T47D (cell line): ENCODE results near the gene MS4A6A.
"Not testable (repeated sequence)": the region's sequence is repeated elsewhere in the genome, so short reads cannot be mapped to it uniquely, and the experiment has no call there.

ENCODE experiments used
- DNase-seq, 2 experiments: peaks; one replicate each; pipeline versions ENCODE4 v3.0.0 to v3.0.0-alpha.2; 2011 to 2012; ENCODE audit warnings: low read depth in 1 of 2, low spot score in 1 of 2
- JUND ChIP-seq: IDR thresholded peaks from 2 replicates; pipeline ENCODE4 v1.6.1; 2012; ENCODE audit warnings: low read depth
- in situ Hi-C: cut with HindIII; loops from 2 replicates; pipeline ENCODE4 v1.10.0; 2016; ENCODE audit warnings: low sequenced_read_pairs, low pct_unique_long_range_greater_than_20kb

Gene MS4A6A

GRCh38 chr11:60131912-60132311, 51.0 kb downstream of the MS4A6A start:
- in situ Hi-C loops, result no loop called here
- DNase-seq, result no peak
- no peak for TF ChIP-seq JUND

DNA sequence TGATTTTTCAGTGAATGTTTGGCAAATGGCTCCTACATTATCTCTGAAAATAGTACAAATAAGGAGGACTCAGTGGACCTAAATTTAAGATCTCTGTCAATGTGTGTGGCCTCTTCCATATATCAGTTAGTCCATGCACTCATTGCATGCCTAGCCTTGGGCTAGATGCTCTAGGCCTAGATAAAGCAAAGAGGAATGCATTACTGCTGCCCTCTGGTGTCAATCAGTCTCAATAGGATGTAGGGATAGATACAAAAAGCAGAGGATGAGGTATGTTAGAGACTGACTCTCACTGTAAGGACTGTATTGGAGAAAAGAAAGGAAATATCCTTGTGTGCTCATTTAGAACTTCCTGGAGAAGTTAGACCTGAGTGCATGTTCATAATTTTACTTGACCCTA, 52.4 kb downstream of the MS4A6A start:
- in situ Hi-C loops, result no loop called here
- DNase-seq, result peak; percentile 13 to 70
- TF ChIP-seq JUND, result no peak

- DNase-seq, result no peak
- TF ChIP-seq JUND, result no peak
- in situ Hi-C loops, result no loop called here
Observed at GRCh38 chr11:60129853-60130252, 53.0 kb downstream of the MS4A6A start.

GRCh38 chr11:60128866-60129265, 54.0 kb downstream of the MS4A6A start:
- DNase-seq, in situ Hi-C loops: not testable (repeated sequence)

DNA sequence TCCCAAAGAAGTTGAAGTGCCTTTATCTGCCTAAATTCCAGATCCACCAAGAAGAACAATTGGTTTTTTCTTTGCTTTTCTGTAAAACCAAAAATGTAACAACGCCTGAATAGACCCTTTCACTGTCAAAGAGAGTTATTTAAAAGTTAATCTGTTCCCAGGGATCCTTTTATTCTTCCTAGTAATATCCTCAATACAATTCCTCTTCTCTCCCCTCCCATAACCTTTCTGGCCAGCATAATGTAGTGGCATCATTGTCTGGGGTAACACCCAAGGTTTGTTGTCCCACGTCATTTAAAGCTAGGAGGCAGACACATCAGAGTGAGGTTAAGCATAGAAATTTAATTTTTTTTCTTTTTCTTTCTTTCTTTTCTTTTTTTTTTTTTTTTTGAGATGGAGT, 54.5 kb downstream of the MS4A6A start:
- in situ Hi-C loops, result no loop called here
- DNase-seq, result no peak
- no peak for TF ChIP-seq JUND

DNA sequence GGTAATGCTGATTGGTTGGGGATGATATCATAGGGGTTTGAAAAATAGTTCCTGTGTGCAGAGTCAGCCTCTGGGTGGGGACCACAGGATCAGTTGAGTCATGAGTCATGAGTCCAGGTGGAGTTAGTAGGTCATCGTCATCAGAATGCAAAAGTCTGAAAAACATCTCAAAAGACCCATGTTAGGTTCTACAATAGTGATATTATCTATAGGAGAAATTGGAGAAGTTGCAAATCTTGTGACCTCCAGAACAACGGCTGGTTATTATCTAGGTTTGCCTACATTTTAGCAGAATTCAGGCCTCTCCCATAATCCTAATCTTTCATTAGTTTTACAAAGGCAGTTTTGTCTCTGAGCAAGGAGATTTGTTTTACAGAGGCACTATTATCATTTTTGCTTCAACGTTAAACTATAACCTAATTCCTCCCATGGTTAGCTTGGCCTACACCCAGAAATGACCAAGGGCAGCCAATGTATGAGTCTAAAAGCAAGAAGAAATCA, 55.5 kb downstream of the MS4A6A start:
- in situ Hi-C loops, result no loop called here
- no peak for DNase-seq
- TF ChIP-seq JUND, result no peak

DNA sequence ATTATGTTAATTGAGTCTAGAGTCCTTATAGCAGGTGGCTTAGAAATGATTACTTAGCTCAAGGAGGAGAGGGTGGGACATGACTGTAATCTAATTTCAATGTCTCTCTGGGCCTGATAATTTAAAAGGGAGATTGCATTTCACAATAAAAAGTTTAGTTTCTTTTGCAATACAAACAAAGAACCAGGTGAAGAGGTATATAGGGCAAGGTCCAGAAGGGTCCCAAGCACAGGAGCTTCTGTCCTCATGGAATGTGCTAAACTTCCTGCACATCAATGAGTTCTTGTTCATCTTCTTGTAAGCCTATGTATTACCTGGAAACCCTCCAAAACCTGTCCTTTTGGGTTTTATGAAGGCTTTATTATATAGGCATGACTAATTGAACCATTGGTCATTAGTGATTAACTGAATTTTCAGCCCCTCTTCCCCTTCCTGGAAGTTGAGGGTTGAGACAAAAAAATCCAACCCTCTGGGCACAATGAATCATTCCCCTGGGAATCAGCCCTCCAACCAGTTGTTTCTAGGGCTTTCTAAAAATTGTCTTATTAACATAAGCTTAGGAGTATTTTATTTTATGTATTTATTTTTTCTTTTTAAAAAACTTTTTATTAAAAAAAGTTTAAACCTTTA, 56.8 kb downstream of the MS4A6A start:
- no peak for DNase-seq
- in situ Hi-C loops, result no loop called here
- no peak for TF ChIP-seq JUND

DNA sequence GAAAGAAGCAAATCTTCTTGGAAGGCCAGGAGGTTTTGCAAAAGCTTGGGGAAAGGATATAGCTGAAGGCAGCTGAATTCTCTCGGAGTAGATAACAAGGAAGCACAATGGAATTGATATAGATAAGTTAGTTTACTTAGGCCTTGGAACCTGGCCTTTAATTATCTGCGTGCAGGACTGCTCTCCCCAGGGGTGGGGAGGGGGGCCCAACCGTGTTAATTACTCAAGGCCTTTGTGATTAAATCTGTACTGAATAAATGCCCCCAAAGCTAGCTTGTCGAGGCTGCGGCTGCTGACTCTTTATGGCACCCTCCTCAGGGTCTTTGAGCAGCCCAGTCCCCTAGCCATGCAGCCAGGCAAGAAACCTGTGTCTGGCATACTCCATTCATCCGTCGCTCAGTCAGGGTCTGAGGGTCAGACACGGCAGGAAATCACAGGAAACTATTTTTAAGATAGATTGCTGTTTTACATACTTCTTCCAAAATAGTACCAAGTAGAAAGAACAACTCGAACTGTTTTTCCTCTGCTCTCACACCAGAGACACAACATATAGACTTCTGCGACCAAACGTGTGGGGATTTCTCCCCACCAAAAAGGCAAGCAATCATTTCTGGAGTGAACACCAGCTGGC, 58.0 kb downstream of the MS4A6A start:
- in situ Hi-C loops, result no loop called here
- DNase-seq, result no peak
- no peak for TF ChIP-seq JUND
